NCI-H2196 (cell line): Measurements from ENCODE around the gene SUSD3.
"Not testable (repeated sequence)": the region's sequence is repeated elsewhere in the genome, so short reads cannot be mapped to it uniquely, and the experiment has no call there.

Experiments
- DNase-seq: peaks from one replicate; lab custom pipeline; 2025; ENCODE audit not compliant: unreplicated experiment; lab: John Stamatoyannopoulos, UW

The SUSD3 gene

DNA sequence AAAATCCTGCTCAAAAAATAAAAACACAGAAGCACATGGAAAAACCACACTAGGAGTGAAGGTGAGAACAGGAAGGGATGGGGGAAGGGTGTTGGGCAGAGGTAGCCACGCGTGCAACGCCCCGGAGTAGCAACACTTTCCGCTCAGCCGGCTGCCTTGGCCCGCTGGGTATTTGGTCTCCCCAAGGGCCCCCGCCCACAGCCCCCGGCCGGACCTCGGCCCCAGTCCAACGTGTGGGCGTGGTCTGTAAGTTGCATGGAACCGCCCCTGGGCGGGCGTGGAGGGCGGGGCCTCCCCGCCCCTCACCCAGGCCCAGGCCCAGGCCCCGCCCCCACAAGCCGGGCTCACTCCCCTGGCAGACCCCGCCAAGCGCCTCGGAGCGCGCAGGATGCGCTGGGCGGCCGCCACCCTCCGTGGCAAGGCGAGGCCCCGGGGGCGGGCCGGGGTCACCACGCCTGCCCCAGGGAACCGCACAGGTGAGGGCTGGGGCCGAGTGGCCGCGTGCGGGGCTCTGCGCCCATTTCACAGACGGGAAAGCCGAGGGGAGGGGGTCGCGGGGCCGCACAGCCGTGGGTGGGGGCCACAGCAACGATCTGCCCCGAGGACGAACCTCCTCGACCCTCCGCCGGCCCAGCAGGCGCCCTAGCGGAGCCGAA, at the start of gene SUSD3:
Gene SUSD3, plus strand, starts transcription at position 347 of the 656 bp plus-strand sequence. Its CDS starts 42 bp downstream, at position 389.
- peak; percentile 36 for DNase-seq

DNA sequence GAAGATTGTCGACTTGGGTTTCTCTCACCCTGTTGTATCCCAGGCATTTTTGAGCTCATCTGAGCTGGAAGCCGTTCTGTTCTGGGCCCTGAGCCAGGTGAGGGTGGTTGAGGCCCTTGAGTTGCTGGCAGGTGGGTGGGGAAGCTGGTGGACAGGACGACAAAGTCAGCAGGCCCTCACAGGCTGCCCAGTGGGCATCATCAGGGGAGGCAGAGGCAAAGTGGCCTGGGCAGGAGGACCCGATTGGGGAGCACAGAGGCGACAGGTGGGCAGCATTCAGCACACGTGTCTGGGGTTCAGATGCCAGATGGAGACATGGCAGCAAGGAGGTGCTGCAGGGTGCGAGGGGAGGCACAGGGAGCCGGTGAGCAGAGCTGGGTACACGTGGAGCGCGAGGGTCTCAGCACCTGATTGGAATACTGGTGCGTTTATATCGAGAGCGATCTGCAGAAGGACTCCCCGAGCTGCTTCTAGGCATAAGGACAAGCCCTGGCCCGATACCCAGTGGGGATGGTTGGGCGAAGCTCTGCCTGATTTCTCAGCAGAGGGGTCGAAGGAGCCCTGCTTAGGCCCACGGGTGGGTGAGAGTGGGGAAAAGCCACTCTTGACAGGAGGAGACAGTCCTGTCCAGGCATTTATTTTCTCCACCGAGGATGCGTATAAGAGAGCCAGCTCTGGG, 49.0 kb upstream of the SUSD3 start:
- peak; percentile 46 for DNase-seq

DNA sequence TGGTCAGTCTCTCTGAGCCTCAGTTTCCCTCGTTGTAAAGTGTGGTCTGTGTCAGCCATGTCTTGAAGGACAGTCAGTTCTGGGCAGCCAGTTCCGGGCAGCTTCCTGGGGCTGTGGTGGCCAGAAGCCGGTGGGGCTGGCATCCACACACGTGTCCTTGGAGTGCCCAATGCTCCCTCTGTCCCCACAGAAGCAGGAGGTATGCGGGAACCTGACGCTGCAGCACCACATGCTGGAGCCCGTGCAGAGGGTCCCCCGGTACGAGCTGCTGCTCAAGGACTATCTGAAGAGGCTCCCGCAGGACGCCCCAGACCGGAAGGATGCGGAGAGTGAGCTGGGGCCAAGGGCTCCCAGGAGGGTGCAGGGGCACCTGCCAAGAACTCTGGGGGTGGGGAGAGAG, 48.4 kb upstream of the SUSD3 start:
- DNase-seq, result no peak

DNA sequence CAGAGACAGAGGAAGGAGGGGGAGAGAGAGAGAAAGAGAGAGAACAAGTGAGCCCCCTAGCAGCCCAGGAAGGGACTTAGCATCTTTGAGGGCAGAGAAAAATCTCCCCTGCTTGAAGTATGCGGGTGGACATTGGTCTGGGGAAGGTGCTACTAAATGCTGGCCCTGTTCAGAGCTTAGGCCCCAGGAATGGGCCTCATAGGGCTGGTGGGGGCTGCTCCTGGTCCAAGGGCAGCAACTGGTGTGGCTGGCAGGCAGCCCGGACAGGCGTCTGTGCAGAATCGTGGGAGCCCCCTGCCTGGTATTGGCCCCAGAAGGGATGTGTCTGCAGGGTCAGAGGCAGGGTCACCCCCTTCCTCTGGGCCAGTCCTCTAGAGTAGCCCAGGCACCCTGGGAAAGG, 47.8 kb upstream of the SUSD3 start:
- no peak for DNase-seq

DNA sequence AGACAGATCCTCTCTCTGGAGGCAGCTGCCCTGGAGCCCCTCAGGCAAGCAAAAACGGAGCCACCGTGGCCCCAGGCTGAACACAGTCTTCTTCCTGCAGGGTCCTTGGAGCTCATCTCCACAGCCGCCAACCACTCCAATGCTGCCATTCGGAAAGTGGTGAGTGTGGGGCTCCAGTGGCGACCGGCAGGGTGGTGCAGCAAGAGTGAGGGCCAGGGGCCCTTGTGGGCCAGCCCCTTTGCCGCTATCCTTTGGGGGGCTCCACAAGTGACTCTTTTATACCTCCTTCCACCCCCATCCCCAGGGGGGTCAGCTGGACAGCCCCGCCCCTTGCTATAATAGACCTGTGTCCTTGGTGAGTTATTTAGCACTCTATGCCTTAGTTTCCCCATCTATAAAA, 47.4 kb upstream of the SUSD3 start:
- no peak for DNase-seq

DNA sequence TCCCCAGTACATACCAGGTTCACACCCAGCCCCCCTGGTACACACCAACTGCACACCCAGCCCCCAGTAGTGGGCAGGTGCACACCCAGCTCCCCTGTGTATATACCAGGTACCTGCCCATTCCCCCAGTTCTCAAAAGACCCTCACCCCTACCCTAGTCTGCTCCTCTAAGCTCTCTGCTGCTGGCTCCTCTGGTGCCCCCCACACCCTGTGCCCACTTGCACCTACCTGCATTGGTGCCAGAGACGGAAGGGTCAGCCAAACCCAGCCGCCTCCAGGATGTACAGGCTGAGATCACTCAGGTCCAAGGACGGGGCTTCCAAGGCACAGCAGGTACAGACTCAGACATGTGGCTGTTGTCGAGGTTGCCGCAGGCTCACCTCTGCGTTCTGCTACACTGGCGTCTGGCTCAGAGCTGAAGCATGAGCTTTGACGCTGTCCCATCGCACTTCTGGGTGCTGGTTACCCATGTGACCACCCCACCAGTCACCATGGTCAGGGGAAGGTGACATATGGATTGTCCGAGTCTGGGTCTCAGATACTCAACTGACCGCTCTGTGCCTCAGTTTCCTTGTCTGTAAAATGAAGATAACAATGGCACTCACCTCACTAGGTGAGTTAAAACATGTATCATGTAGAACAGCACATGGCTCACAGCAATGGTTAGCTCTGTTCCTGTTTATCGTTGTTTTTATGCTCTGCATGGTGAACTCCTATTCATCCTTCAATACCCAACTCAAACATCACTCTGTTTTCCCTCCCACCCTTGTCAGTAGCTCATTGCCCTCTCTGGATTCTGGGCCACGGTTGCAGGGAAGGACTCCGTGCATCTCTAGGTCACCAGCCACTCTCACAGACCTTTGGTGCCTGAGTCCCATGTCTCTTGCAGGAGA, 45.3 kb upstream of the SUSD3 start:
- DNase-seq, result no peak

DNA sequence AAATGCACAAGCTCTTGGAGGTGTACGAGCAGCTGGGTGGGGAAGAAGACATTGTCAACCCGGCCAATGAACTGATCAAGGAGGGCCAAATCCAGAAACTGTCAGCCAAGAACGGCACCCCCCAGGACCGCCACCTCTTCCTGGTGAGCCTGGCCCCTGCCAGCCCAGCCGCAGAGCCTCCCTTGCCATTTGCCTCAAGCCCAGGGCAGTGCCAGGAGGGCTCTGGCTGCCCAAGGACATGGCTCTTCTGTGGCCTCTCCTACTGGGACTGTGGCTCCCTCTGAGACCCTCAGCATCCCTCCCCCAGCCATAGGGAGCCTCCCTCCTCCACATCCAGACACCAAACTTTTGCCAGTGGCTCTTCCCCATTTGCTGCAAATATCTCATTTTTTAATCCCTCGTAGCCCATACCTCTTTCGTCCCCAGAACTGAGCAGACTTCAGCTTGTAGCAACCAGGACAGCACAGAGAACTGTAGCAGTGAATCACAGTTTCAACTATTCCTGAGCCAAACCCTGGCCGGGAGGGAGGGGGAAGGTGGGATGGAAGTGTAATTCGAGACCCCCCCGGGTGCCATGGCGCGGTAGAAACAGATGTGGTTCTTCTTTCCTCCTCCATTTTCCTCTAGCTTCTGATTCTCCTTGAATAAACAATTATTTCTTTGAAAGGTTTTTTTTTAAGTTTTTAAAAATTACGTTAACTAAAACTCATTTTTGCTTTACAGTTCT, 44.5 kb upstream of the SUSD3 start:
- DNase-seq, result no peak

DNA sequence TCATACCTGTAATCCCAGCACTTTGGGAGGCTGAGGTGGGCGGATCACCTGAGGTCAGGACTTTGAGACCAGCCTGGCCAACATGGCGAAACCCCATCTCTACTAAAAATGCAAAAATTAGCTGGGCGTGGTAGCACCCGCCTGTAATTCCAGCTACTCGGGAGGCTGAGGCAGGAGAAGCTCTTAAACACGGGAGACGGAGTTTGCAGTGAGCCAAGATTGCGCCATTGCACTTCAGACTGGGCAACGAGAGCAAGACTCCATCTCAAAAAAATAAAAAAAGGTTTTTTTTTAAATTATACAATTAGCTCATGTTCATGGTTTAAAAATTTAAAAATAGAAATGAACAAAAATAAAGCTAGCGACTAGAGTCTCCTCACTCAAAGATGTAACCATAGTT, 43.3 kb upstream of the SUSD3 start:
- not testable (repeated sequence) for DNase-seq

DNA sequence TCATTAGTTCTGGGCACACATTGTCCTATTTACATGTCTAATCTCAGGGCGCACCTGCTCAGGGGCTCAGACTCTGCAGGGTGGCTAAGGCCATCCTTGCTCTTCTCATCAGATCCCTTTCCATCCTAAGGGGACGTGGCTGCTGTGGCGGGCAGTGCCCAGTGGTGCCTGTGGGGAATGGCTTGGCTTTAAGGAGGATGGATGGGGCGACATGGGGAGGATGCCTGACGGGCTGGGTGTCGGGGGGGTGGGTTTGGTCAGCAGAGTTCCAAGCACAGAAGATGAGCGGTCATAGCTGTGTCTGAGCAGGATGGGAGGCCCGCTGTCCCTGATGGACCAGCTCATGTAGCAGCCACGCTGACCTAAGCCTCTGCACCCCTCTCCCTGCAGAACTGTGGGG, 40.9 kb upstream of the SUSD3 start:
- no peak for DNase-seq

DNA sequence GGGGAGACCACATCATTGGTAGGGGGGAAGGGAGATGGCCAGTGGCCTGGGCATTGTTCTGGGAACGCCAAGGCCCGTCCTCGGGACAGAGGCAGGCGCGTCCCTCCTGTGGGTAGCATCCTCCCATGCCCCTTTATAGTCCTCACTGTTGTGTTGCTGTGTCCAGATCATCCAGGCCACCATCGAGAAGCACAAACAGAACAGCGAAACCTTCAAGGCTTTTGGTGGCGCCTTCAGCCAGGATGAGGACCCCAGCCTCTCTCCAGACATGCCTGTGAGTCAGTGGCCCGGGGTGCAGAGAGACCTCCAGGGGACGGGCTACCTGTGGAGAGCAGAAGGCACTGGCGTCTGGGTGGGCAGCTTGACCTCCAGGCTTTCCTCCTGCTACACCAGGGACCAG, 38.4 kb upstream of the SUSD3 start:
- DNase-seq, result no peak

DNA sequence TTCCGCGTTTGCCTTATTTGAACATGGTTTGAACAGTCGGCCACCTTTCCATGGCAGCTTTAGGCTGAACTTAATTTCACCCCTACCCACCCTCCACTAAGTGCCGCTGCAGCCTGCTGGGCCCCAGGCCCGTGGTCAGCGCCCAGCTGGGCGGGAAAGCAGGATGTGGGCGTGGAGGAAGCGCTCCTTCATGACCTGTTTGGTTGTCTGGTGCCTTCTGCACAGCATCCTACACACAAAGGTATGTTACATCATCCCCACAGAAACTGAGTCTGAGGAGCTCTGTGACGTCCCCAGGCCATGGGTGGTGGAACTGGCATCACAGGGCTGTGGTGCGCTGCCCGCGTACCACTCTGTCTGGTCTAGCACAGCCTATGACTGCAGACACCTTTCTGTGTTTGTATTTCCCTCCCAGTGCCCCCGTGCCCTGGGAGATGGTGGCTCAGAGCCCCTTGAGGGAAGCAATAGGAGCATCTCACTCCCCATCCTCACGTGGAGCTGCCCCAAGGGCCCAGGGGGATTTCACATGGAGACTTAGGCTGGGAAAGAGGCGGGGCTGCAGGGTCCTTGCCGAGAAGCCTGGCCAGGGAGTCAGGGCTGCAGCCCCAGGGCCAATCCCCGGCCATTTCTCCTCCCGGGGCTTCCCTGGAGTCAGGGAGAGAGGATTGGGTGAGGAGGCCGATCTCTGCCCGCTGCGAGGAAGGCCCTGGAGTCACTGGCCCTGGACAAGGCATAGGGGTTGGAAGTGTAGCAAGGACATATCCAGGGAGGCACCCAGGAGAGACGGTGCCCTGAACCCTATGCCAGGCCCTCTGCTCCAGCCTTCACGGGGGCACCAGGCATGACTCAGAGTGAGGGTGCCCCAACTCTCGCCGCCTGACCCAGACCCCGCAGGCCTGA, 37.5 kb upstream of the SUSD3 start:
- no peak for DNase-seq

DNA sequence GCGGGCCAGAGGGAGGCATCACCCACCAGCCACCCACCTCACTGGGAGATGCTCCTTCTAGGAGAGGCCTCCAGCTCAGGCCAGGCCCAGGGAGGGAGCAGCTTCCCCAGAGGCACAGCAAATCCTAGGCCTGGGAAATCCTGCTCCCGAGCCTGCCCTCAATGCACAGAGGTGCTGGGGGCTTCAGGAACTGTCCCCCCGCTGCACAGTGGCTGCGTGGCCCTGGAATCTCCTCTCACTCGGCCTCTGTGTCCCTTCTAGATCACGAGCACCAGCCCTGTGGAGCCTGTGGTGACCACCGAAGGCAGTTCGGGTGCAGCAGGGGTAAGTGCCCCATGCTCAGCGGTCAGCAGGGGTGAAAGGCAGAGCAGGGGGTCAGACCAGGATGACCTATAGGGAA, 36.4 kb upstream of the SUSD3 start:
- no peak for DNase-seq

DNA sequence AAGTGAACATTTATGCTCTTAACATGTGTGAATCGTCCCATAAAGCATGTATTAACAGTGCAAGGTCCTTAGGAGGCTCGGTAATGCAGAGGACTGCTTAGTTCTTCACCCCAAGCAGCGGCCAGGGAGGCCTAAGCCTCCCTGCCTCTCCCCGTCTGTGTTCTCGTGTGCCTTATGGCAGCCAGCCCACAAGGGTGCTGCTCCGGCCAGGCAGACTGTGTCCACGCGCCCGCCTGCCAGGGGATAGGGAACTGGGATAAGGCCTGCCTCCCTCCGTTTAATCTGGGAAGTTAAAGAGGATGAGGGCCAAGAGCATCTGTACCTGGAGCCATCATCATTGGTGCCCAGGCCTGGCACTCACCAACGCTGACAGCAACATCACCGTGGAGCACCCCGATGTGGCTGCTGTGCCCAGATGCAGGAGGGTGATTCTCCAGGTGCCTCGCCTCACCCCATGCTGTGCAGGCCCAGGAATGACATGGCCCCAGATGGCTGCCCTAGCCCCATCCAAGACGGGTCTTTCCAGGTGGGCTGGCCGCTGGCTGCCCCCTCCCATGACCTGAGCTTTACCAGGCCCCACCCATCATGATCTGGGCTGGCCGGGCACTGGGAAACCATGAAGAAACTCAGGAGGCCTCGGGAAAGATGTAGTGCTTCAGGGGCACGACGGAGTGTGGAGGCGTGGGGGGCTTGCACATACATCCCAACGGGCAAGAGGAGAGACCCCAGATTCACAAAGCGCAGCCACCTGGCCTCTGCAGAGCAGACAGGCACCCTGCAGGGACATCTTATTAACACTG, 35.6 kb upstream of the SUSD3 start:
- DNase-seq, result no peak

DNA sequence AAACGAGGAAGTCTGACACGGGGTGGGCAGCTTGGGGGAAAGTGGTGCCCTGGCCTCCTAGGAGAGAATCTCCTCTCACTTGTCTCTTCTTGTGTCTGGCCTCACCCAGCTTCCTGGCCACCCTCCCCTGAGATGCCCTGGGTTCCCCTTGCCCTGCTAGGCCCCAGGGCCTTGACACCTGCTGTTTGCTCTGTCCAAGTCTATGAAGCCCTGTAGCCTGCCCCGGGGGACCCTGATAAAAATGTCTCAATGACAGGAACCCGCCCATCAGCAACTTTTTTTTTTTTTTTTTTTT, 35.0 kb upstream of the SUSD3 start:
- no peak for DNase-seq

DNA sequence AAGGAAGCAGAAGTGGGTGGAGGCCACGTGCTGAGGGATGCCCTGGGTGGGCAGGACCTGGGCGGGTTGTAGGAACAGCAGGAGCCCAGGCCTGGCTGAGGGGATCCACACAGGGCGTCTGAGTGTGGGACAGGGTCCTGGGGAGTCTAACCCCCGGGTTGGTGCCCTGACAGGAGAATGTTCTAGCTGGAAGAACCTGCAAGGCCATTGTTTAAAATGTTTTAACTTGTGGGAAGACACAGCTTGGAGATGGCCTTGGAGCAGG, 33.9 kb upstream of the SUSD3 start:
- DNase-seq, result no peak

DNA sequence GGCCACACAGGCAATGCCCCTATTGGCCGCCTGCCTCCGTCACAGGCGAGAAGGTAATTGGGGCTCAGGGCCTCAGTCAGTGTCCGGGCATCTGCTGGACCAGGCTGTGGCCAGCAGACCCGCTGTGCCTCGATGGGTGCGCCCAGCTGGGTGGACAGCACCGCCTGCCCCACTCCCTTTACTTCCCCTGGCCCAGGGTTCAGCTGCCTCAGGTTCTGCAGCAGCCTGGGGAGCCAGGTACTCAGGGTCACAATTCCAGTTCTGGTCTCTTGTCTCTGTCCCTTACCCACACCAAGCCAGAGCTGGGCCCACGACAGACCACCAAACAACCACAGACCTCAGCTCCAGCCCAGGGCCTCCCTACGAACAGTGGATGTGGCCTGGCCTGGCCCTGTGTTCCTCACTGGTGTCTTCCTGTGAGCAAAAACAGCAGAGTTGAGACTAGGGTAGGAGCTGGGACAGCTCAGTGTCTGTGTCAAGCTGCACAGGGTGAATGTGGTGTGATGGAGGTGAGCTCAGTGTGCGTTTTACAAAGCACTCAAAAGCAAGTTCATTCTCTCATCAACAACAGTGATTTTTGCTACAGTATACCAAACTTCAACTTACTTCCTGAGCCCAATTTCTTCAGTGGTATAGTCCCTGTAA, 33.4 kb upstream of the SUSD3 start:
- no peak for DNase-seq

DNA sequence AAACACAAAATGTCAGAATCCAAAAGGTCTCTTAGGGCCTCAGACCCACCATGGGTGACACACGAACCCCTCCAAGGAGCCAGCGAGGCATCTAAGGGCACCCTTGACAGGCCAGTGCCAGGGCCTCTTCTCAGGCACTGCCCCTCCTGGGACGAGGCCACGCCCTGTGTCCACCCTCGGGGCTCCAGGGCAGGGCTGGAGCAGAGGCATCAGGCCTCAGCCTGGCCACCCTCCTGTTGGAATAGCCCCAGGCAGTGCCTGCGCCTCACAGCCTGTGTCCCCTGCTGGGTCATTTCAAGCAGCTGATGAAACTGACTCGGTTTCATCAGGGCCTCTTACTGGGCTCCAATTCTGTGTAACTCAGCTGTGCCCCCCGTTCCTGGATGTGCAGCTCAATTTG, 32.8 kb upstream of the SUSD3 start:
- no peak for DNase-seq

DNA sequence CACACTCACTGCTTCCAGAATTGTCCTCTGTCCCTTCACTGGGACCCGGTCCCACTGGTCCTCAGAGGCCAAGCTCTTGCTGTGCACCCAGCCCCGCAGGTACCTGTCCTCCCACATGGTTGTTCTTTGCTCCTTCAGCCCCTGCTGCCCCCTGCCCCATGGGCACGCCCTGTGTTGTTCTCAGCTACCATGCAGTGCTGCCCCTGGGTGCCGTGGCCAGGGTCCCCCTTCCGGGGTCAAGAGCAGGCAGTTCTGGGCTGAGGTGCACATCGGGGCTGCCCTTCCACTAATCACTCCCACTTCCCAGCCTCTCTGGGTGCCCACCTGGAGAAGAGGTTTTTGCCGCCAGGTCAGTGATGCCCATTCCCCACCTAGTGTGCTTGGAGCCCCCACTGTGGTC, 31.9 kb upstream of the SUSD3 start:
- no peak for DNase-seq

DNA sequence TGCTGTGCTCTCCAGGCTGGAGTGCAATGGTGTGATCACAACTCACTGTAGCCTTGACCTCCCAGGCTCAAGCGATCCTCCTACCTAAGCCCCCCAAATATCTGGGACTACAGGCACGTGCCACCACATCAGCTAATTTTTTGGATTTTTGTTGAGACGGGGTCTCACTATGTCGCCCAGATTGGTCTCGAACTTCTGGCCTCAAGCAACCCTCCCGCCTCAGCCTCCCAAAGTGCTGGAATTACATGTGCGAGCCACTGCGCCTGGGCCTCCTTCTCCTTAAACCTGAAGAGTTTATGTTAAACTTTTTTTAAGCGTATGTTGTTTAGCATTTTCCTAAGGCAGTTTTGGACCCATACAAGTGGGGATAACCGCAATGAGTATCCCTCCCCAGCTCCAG, 30.8 kb upstream of the SUSD3 start:
- DNase-seq, result no peak
